K562 (cell line): ENCODE results near the gene MITF. TPM values are rescaled to one million over a fixed set of nuclear protein-coding genes. Genes with fewer than 3 reads are reported as not detected.

Experiments used
- CAMTA2 ChIP-seq: fragments of 250-450 bp; sonication (Bioruptor Pico); conservative IDR thresholded peaks from 2 replicates; pipeline ENCODE4 v1.5.1; 2022
- DPF2 ChIP-seq: fragments of 450-650 bp; IDR thresholded peaks from 2 replicates; pipeline ENCODE4 v1.6.1; 2016
- HNRNPH1 ChIP-seq: fragments of 200-400 bp; formaldehyde crosslinking; optimal IDR thresholded peaks from 2 replicates; pipeline ENCODE3; 2017; ENCODE audit warnings: low read depth, mild to moderate bottlenecking, low read length, moderate library complexity
- HOXB6 ChIP-seq: fragments of 250-450 bp; sonication (Bioruptor Pico); IDR thresholded peaks from 2 replicates; pipeline ENCODE4 v1.5.1; 2022; ENCODE audit warnings: mild to moderate bottlenecking, borderline replicate concordance
- MAFG ChIP-seq: fragments of 450-650 bp; conservative IDR thresholded peaks from 2 replicates; pipeline ENCODE4 v1.6.1; 2016; ENCODE audit warnings: missing genetic modification characterization, missing compliant biosample characterization
- MCM2 ChIP-seq: fragments of 450-650 bp; IDR thresholded peaks from 2 replicates; pipeline ENCODE4 v1.6.1; 2017; ENCODE audit warnings: low read depth, mild to moderate bottlenecking
- MCM3 ChIP-seq: fragments of 450-650 bp; IDR thresholded peaks from 2 replicates; pipeline ENCODE4 v1.6.1; 2016
- MIER1 ChIP-seq: fragments of 450-650 bp; IDR thresholded peaks from 2 replicates; pipeline ENCODE4 v1.6.1; 2016; ENCODE audit warnings: antibody characterized with exemption, mild to moderate bottlenecking, low read depth
- MYBL2 ChIP-seq, 2 experiments: fragments of 450-650 bp in 1 of 2; sonication (generic) in 1 of 2; formaldehyde crosslinking in 1 of 2; IDR thresholded peaks; 2 replicates each; pipeline versions ENCODE4 v1.6.1 to v1.8.1; 2017 to 2022; ENCODE audit warnings: borderline replicate concordance in 1 of 2, inconsistent platforms in 1 of 2, low read depth in 1 of 2, mild to moderate bottlenecking in 1 of 2, missing genetic modification reagents in 1 of 2, moderate library complexity in 1 of 2
- NFRKB ChIP-seq: fragments of 450-650 bp; IDR thresholded peaks from 2 replicates; pipeline ENCODE4 v1.6.1; 2016; ENCODE audit warnings: low read depth
- POLR2G ChIP-seq: fragments of 200-400 bp; formaldehyde crosslinking; IDR thresholded peaks from 2 replicates; pipeline ENCODE4 v1.6.1; 2017; ENCODE audit warnings: low read depth, mild to moderate bottlenecking, antibody characterized with exemption, low read length, moderate library complexity
- RFX1 ChIP-seq: fragments of 450-650 bp; IDR thresholded peaks from 2 replicates; pipeline ENCODE4 v1.6.1; 2016; ENCODE audit warnings: mild to moderate bottlenecking, moderate library complexity
- TAF7 ChIP-seq: fragments of 450-650 bp; IDR thresholded peaks from 2 replicates; pipeline ENCODE4 v1.6.1; 2016; ENCODE audit warnings: missing genetic modification characterization, missing compliant biosample characterization
- THRA ChIP-seq: fragments of 450-650 bp; IDR thresholded peaks from 2 replicates; pipeline ENCODE4 v1.6.1; 2017; ENCODE audit warnings: mild to moderate bottlenecking, moderate library complexity
- WHSC1 ChIP-seq: IDR thresholded peaks from one replicate; pipeline ENCODE4 v1.6.1; 2012; ENCODE audit warnings: low read length, control low read depth, inconsistent platforms
- ZBTB34 ChIP-seq: fragments of 250-450 bp; sonication (Bioruptor Pico); IDR thresholded peaks from 2 replicates; pipeline ENCODE4 v1.8.0; 2021; ENCODE audit warnings: mild to moderate bottlenecking, moderate library complexity
- ZKSCAN3 ChIP-seq: fragments of 250-450 bp; sonication (Bioruptor Pico); IDR thresholded peaks from 2 replicates; pipeline ENCODE4 v1.4.0; 2020
- ZNF347 ChIP-seq: fragments of 450-650 bp; formaldehyde crosslinking; IDR thresholded peaks from 2 replicates; pipeline ENCODE4 v1.4.0; 2020; ENCODE audit warnings: low read depth, mild to moderate bottlenecking, moderate library complexity
- ZNF444 ChIP-seq: fragments of 250-450 bp; sonication (Bioruptor Pico); IDR thresholded peaks from 2 replicates; pipeline ENCODE4 v1.4.0; 2020; ENCODE audit warnings: mild to moderate bottlenecking, moderate library complexity
- ZZZ3 ChIP-seq: fragments of 450-650 bp; IDR thresholded peaks from 2 replicates; pipeline ENCODE4 v1.6.1; 2016; ENCODE audit warnings: antibody characterized with exemption, mild to moderate bottlenecking, moderate library complexity
- polyA plus RNA-seq, 8 experiments: library from polyadenylated mRNA; depleted of rRNA in 4 of 8; stranded (reverse) in 5 of 8; unstranded in 3 of 8; fragments of >200 nt; fragmentation: Nextera tagmentation in 2 of 8; fragmentation: Illumina TruSeq in 1 of 8; extraction: Ambion mirVana in 2 of 8; extraction: Trizol in 1 of 8; gene quantifications; 2 replicates each; pipeline versions ENCODE4 v1.2.1 to v1.2.3, GENCODE V29; 2011 to 2014; ENCODE audit warnings: inconsistent platforms in 1 of 8, missing spikeins in 1 of 8
- total RNA-seq, 7 experiments: library from RNA; depleted of rRNA in 6 of 7; stranded (reverse); fragments of >200 nt in 6 of 7; fragmentation: Illumina TruSeq in 2 of 7; extraction: Trizol in 2 of 7; gene quantifications; 2 replicates each; pipeline versions ENCODE4 v1.2.1 to v1.2.3, GENCODE V29; 2011 to 2021; ENCODE audit warnings: low replicate concordance in 1 of 7
- TF ChIP-seq, protein P1 (sequence below): IDR thresholded peaks from 2 replicates; pipeline ENCODE4 v1.6.1; 2014; ENCODE audit warnings: antibody characterized with exemption
- TF ChIP-seq, protein P2 (sequence below): fragments of 450-650 bp; IDR thresholded peaks from 2 replicates; pipeline ENCODE4 v1.6.1; 2016
- TF ChIP-seq, protein P3 (sequence below): fragments of 250-450 bp; sonication (Bioruptor Pico); IDR thresholded peaks from 2 replicates; pipeline ENCODE4 v1.4.0; 2020
- TF ChIP-seq, protein P4 (sequence below): fragments of 200-800 bp; sonication (Bioruptor generic); IDR thresholded peaks from 2 replicates; pipeline ENCODE4 v1.6.1; 2017; ENCODE audit warnings: missing genetic modification characterization, missing compliant biosample characterization

The MITF gene
- total and polyA plus RNA-seq, 9 of the 15 experiments (the other 6 are each of a cell fraction or from before 2014, with no cell fraction given), result 5.6 to 14.9 (median 11.1) TPM

- TF ChIP-seq, protein P1, sequence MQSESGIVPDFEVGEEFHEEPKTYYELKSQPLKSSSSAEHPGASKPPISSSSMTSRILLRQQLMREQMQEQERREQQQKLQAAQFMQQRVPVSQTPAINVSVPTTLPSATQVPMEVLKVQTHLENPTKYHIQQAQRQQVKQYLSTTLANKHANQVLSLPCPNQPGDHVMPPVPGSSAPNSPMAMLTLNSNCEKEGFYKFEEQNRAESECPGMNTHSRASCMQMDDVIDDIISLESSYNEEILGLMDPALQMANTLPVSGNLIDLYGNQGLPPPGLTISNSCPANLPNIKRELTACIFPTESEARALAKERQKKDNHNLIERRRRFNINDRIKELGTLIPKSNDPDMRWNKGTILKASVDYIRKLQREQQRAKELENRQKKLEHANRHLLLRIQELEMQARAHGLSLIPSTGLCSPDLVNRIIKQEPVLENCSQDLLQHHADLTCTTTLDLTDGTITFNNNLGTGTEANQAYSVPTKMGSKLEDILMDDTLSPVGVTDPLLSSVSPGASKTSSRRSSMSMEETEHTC, result no peak
- TF ChIP-seq MCM3 (no peak), THRA (no peak), ZKSCAN3 (CRISPR knock-in tag) (no peak), RFX1 (no peak), MIER1 (no peak), HNRNPH1 (no peak), MAFG (tag) (no peak), CAMTA2 (CRISPR knock-in tag) (no peak), NFRKB (no peak), MYBL2 (IDR thresholded peaks at IDR 0.05; ENCODE audit: low read depth) (no peak), MYBL2 (CRISPR knock-in tag; IDR thresholded peaks at IDR 0.05; ENCODE audit: borderline replicate concordance) (no peak), HOXB6 (no peak), POLR2G (no peak), ZBTB34 (CRISPR knock-in tag) (no peak), ZZZ3 (no peak), ZNF347 (CRISPR knock-in tag) (no peak), TAF7 (no peak), DPF2 (no peak), WHSC1 (no peak), MCM2 (no peak), ZNF444 (CRISPR knock-in tag) (no peak)
- TF ChIP-seq, protein P2, sequence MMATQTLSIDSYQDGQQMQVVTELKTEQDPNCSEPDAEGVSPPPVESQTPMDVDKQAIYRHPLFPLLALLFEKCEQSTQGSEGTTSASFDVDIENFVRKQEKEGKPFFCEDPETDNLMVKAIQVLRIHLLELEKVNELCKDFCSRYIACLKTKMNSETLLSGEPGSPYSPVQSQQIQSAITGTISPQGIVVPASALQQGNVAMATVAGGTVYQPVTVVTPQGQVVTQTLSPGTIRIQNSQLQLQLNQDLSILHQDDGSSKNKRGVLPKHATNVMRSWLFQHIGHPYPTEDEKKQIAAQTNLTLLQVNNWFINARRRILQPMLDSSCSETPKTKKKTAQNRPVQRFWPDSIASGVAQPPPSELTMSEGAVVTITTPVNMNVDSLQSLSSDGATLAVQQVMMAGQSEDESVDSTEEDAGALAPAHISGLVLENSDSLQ, result no peak
- TF ChIP-seq, protein P3, sequence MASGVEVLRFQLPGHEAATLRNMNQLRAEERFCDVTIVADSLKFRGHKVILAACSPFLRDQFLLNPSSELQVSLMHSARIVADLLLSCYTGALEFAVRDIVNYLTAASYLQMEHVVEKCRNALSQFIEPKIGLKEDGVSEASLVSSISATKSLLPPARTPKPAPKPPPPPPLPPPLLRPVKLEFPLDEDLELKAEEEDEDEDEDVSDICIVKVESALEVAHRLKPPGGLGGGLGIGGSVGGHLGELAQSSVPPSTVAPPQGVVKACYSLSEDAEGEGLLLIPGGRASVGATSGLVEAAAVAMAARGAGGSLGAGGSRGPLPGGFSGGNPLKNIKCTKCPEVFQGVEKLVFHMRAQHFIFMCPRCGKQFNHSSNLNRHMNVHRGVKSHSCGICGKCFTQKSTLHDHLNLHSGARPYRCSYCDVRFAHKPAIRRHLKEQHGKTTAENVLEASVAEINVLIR, result no peak
- TF ChIP-seq, protein P4, sequence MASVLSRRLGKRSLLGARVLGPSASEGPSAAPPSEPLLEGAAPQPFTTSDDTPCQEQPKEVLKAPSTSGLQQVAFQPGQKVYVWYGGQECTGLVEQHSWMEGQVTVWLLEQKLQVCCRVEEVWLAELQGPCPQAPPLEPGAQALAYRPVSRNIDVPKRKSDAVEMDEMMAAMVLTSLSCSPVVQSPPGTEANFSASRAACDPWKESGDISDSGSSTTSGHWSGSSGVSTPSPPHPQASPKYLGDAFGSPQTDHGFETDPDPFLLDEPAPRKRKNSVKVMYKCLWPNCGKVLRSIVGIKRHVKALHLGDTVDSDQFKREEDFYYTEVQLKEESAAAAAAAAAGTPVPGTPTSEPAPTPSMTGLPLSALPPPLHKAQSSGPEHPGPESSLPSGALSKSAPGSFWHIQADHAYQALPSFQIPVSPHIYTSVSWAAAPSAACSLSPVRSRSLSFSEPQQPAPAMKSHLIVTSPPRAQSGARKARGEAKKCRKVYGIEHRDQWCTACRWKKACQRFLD (CRISPR knock-in tag), result no peak
These were observed 37.0 kb downstream of the MITF start (continued) for GRCh38 chr3:69776289-69776688.
